NCI-H2107 treated with DMSO at 0.1 percent for 48 hours (cell line): ENCODE data around the gene ANO4.

Source experiments
- DNase-seq: peaks from one replicate; lab custom pipeline; 2025; ENCODE audit not compliant: unreplicated experiment; lab: John Stamatoyannopoulos, UW

The ANO4 gene

DNA sequence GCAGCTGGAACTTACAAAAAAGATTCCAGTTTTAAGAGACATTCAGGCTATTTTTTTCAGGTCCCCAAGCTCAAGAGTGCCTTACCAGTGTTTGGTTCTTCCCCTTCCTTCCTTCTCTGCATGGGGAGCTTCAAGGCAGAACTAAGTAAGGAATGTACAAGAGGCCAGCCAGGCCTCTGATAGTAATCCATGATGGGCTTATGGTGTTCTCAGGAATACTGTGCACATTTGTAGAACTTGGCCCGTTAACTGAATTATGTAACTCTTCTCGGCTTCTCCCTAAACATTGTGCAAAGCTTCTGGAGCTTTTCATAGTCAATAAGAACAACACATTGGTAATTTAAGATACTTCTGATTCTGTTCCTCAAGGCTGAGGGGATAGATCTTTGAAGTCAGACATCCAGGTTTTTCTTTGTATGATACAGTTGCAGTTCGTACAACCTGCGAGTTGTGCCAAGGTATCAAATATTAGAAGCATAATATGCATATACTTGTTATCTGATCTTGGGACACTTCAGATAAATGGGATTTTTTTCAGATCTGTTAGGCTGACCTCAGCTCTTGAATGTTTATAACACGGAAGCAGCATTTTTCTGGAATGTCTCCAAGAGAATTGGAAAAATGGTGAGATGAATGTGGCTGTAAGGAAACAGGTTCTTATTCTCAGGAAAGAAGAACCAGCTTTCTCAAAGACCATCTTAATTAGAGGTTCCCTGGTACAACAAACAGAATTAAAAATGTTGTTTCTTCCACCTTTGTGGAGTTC lies 148.6 kb downstream of the ANO4 start:
- DNase-seq: no peak

- no peak for DNase-seq
Measured at GRCh38 chr12:100951756-100952155, 157.2 kb downstream of the ANO4 start.

DNA sequence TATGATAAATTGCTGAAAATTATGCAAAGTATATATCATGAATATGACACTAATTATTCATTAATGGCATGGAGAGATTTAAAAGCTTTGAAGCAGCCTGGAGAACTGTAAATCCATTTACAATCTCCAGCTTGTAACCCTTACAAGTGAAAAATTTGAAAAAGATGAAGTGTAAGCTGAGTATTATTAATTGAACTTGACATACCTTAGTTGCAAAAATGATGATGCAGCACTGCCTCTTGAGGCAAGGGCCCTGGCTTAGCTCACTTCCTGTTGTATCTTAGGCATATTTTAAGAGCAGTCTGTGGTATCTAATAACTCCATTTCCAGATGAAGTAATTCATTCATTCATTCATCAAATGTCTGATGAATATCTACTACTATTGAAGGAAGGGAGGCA lies 158.6 kb downstream of the ANO4 start:
- no peak for DNase-seq

DNA sequence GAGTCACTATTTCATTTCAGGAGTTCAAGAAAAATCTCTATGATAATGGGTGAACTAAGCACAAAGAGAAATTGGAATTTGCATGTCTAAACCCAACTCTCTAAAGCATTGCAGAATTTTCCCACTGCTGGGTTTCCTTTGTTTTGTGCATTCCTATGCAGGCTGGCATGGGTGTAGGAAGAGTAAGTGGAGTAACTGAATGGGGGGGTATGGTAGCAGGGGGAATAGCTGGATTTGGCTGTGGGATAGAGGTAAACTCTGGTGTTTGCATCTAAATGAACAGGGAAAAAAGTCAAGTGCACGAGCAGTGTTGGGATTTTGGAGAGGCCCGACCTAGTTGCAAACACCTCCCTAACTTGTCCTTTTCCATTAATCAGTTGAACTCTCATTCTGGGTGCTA lies 159.1 kb downstream of the ANO4 start:
- no peak for DNase-seq

- no peak for DNase-seq
Measured at GRCh38 chr12:100954118-100954517, 159.5 kb downstream of the ANO4 start.

DNA sequence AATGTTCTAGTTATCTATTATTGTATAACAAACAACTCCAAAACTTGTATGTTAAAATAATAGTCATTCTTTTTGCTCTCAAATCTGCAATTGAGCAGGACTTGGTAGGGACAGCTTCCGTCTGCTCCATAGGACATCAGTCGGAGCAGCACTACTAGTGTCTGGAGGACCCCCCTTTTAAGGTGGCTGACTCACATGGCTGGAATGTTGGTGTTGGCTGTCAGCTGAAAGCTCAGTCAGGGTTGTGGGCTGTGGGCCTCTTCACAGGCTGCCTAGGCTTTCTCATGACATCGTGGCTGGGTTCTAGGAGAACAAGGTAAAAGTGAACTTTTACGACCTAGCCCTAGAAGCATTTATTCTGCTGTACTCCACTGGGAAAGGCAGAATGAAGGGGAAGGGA lies 160.6 kb downstream of the ANO4 start:
- no peak for DNase-seq

DNA sequence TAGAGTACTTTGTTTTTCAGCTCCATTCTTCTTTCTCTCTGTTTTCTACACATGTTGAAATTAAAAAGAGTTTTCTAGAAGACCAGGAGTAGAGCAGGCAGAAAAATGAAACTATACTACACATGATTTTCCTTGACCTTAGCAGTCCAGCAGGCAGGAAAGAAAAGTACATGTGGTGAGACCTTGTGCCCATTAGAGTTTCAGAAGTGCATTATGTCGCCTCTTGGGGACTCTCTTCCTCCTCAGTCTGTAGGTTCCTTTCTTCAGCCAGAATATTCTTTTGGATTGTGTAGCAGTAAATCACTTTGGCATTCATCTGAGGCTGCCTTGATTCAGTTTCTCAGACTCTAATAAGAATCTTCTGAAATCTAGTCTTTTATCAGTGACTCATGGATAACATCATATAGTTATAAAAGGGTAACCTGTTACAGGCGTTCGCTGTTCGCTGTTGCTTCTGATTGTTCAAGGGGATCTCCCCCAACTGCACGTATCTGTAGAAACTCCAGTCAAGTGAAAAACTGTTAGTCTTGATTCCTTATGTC lies 161.8 kb downstream of the ANO4 start:
- no peak for DNase-seq

- no peak for DNase-seq
Measured at GRCh38 chr12:100959481-100959880, 164.9 kb downstream of the ANO4 start.

DNA sequence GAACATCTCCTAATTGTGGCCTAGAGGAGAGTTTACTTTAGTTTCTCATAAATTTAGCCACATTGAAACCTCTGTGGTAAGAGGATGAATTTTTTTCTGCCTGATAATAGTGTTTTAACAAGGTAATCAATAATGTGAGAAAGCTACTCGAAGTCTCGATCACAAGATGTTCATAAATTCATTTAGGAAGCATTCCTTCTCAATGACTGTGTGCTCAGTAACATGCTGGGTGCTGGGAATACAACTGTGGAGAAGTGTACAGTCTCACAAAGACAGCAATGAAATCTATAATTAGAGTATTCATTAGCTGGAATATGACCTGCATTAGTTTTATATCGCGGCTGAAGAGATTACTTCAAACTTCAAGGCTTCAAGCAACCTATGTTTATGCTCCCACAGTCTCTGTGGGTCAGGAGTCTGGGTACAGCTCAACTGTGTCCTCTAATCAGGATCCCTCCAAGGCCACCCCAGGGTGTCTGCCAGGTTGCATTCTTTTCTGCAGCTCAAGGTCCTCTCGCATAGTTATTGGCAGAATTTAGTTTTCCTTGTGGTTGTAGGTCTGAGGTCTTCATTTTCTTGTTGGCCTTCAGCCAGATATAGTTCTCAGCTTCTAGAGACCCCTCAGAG lies 167.6 kb downstream of the ANO4 start:
- no peak for DNase-seq

DNA sequence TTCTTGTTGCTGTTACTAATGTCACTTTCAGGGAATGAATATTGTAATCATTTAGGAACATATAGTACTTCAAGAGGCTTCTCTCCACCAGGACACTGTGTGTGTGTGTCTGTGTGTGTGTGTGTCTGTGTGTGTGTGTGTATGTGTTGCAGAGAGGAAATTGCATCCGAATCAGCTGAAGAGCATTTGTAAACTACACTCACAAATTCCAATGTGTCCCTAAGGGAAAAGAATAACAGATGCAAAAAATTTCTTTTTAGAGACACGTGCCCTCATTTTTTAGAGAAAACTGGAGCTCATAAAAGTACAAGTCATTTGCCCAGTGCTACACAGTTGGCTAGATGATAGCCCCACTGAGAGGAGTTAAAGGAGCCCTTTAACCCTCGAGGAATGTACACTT lies 168.8 kb downstream of the ANO4 start:
- no peak for DNase-seq

- DNase-seq: no peak
Measured at GRCh38 chr12:100964028-100964427, 169.5 kb downstream of the ANO4 start.

DNA sequence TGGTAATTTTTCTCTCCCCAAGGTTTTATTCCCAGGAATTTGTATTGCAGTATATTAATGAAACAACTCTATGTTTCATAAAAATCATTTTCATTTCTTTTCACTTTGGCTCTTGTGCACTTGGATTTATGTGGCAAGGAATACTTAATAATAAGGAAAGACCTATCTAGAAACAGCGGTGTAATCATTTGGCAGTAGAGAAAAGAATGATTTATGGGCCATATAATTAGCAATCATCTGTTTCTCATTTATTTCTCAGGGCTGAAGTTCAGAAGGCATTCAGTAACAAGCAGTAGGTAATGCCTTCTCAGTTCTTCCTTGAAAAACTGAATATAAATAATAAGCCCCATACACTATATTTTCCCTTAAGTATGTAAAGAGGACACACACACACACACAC lies 172.6 kb downstream of the ANO4 start:
- no peak for DNase-seq

- DNase-seq: no peak
Measured at GRCh38 chr12:100970894-100971293, 176.3 kb downstream of the ANO4 start.

DNA sequence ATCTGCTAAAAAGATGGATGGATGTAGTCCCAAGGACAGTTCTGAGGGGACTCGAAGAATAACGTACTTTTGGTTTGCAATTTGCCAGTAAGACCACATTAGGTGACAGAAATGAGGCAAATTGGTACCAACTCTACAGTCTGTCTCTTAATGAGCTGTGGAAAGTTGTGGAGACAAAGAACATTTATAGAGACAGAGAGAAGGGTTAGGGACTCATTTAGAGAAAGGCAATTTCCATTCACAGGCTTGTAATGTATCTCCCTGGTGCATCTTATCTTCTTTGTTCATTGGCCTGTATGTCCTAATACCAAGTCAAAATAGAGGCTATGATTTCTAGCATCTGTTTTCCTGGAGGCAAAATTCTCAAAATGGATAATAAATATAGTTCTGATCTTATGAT lies 177.5 kb downstream of the ANO4 start:
- no peak for DNase-seq

GRCh38 chr12:100974341-100974740 lies 179.8 kb downstream of the ANO4 start:
- DNase-seq: no peak

- DNase-seq: no peak
Measured at GRCh38 chr12:100974747-100975146, 180.2 kb downstream of the ANO4 start.

GRCh38 chr12:100976735-100977134 lies 182.2 kb downstream of the ANO4 start:
- DNase-seq: no peak

GRCh38 chr12:100980856-100981255 lies 186.3 kb downstream of the ANO4 start:
- no peak for DNase-seq

GRCh38 chr12:100982511-100983183 lies 188.1 kb downstream of the ANO4 start:
- no peak for DNase-seq

- DNase-seq: no peak
Measured at GRCh38 chr12:100984796-100985195, 190.2 kb downstream of the ANO4 start.

- DNase-seq: no peak
Measured at GRCh38 chr12:100986595-100987547, 192.3 kb downstream of the ANO4 start.
